GM19025 (cell line): ENCODE data around the gene CCDC92B.
"Not testable (repeated sequence)": the region's sequence is repeated elsewhere in the genome, so short reads cannot be mapped to it uniquely, and the experiment has no call there.

Source experiments
- ATAC-seq: cut with Tn5 transposase; IDR thresholded peaks from one replicate; pipeline ENCODE4 v1.9.1; 2021; ENCODE audit warnings: mild to moderate bottlenecking, low read depth, moderate library complexity; ENCODE audit not compliant: unreplicated experiment

Gene CCDC92B

DNA sequence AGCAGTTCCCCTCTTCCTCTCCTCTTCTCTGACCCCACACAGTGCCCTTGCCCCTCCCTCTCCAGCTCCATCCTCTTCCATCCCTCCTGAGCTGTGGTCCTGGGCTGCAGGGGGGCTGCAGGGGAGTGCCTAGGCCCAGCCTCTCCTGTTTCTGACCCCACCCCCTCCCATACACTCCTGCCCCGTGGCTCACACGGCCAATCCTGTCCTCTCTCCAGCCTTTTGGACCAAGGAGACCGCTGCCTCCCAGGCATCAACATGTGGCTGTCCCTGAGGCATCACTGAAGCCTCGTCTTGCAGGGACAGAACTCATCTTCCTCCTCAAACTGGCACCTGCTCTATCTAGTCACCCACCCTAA lies 44.6 kb downstream of the CCDC92B start:
- ATAC-seq = no peak

DNA sequence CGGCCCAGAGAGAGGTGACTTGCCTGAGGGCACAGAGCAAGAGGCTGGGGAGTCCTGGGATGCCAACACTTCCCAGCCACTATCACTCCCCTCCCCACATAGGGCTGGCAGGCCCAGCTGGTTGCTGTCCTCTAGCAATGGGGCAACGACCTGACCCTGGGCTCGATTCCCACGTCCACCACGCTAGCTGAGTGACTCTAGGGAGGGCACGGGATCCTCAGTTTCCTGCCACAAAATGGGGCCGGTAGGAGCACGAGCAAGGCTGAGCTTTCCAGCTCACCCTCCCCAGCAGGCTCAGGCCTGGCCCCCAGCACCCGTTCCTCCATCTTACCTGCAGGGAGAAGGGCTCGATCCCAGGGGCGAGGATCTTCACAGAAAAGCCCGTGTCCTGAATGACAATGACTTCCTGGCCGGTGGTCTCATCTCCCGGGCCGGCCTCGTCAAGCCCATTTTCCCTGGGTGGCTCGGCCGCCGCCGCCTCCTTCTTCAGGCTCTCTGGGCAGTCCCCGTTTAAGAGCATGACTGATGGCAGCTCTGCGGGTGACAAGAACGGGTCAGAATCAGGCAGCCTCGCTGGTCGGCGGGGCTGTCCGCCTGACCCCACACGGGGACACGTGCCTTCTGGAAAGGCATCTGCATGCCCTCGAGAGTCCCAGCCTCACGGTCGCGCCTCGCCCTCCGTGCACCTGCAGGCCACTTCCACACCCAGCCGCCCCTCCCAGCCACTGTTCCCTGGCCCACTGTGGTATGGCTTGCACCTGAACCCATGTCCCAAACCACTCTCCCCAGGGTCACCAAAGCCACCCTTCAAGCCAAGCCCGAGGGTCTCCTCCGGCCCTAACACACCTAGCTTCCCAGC lies 45.2 kb downstream of the CCDC92B start:
- no peak for ATAC-seq

DNA sequence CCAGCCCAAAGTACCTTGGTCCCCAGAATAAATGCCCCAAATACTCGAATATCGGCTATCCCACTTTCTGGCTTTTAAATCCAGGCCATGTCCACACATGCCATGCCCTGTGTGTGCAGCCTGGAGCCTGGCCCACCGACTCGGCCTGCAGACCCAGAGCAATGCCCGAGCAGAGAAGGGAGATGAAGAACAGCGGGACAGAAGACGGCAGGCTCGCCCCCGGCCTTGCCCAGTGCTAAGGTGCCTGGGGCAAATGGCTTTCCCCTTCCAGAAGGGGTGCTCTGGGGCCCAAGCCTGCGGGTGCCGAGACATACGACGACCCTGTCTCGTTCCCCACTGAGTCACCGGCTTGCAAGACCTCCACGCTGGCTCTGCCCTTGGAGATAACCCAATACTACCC lies 45.8 kb downstream of the CCDC92B start:
- no peak for ATAC-seq

DNA sequence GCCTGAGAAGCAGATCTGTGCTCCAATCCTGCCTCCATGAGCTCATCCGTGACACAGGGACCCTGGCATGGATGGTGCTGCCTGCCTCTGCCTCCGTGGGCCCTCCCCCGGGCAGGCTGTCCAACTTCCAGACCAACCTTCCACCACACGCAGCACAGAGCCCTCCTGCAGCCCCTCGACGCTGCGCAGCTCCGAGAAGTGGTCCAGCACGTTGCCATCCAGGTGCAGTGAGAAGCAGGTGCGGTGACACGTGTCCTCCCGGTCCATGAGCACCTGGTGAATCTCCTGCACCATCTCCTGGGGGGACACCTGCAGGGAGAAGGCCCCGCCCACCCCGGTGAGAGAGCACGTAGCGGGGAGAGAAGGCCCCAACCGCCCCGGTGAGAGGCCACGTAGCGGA lies 46.3 kb downstream of the CCDC92B start:
- ATAC-seq = no peak

DNA sequence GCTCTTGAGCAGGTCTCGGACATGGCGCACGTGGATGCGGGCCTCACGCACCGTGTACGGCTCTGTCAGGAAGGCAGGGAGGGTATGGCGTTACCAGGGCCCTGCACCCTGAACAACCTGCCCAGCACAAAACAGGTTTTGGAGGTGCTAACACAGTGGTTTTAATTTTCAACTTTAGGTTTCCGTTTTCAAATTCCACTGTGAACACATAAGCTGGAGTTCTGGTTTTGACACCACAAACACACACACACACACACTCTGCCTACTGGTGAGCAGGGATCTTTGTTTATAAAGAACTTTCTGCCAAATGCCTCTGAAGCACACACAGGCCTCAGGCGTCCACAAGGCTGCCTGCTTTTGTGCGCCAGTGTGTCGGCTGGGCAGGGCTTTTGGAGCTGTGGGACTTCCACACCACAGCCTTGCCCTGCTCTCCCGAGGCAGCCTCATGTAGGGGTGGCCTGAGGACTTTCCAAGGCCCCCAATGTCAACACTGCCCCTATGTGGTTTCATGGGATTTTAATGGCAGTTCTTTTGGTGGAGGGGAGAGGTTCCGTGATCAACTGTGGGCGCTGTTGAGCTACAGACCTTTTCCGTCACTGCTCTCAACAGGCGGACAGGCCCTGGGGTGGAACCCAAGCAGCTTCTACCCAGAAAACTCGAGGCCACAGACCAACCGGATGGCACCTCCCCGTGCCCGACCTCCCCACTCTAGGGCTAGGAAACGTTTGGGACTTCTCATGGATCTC lies 47.3 kb downstream of the CCDC92B start:
- no peak for ATAC-seq

DNA sequence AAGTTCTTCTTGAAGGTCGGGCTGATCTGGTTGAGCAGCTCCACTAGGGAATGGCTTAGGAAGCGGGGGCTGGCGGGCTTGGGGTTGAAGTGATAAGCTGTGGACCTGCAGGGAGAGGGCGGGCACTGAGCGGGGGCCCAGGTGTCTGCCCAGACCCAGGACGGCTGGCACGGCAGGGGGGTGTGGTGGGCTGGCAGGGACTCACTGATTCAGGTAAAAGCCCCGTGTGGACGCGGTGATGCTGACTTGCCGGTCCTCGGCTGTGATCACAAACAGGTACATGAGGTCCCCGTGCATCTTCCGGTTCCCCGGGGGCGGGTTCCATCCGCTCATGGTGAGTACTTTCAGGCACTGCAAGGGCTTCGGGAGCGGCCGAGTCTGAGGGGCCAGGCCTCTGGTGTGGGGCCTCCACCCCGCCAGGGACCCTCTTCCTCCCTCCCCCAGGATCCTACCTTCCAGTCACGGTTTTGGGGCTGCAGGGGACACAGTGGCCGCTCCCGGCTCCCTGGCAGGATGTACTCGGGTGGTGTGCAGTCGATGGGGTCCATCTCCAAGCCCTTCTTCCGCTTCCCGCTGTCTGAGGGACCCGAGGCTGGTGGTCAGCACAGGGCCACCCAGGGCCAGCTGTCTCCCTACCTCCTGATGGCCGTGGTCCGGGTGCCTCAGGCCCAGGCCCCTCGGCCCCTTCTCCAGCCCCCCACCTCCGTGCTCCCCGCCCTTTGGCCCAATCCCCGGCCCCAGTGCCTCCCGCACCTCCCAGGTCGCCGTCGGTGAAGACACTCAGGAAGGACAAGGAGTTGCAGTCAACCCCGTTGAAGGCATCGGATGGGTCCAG lies 48.1 kb downstream of the CCDC92B start:
- ATAC-seq = no peak

DNA sequence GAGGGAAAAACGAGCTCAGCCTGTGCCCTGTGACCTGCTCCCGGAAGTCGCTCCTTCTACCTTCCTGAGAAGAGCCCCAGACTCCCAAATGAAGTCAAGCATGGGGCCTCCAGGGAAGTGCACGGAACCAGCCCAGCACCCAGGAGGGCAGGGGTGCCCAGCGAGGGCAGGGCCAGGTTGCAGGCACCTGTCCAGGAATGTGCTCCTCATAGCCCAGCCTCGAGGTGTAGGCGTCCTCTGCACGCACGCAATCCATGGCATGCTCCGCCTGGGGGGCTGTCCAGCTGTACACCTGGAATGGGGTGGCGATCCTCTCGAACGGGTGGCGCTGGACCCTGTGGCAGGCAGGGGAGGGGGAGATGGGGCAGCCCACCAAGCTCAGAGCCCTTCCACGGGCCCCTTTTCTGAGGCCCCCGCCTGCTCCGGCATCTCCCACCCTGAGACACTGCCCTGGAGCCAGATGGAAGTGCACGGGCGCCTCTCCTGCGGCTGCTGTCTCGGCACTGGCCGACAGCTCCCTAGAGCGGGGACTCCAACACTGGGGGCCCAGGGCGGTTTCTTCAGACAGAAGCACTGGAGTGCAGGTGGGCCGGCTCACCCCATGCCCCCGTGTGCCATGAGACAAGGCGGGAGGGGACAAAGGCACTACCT lies 48.8 kb downstream of the CCDC92B start:
- no peak for ATAC-seq

DNA sequence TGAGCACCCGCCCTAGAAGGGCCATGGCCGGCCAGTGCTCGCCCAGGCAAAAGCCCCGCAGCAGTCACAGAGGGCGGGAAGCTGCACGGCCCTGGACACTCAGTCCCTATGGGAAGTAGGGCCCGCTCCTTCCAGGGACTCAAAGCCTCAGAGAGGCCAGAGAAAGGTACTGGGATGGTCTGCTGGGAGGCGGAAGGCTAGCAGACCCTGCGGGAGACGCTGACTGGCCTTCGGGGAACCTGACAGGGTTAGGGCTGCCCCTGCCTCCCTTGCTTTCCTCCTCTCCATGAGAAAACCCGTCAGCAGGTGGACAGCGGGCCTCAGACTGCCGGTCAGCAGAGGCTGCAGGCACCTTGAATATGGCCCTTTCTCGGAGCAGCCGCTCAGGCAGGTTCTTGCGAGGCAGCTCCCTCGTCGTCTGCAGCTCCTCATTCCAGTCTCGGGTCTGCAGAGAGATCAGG lies 49.4 kb downstream of the CCDC92B start:
- no peak for ATAC-seq

DNA sequence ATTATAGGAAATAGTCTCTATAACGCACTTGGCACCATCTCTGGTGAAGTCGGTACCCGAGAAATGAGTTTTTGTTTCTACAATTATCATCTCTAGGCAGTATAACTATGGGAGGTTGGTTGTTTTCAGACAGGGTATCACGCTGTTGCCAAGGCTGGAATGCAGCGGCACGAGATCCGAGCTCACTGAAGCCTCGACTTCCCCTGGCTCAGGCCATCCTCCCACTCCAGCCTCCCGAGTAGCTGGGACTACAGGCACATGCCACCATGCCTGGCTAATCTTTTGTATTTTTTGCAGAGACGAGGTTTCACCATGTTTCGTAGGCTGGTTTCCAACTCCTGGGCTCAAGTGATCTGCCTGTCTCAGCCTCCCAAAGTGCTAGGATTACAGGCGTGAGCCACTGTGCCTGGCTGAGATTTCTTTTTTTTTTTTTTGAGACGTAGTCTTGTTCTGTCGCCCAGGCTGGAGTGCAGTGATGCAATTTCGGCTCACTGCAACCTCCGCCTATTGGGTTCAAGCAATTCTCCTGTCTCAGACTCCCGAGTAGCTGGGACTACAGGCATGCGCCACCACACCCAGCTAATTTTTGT lies 50.1 kb downstream of the CCDC92B start:
- ATAC-seq = not testable (repeated sequence)

DNA sequence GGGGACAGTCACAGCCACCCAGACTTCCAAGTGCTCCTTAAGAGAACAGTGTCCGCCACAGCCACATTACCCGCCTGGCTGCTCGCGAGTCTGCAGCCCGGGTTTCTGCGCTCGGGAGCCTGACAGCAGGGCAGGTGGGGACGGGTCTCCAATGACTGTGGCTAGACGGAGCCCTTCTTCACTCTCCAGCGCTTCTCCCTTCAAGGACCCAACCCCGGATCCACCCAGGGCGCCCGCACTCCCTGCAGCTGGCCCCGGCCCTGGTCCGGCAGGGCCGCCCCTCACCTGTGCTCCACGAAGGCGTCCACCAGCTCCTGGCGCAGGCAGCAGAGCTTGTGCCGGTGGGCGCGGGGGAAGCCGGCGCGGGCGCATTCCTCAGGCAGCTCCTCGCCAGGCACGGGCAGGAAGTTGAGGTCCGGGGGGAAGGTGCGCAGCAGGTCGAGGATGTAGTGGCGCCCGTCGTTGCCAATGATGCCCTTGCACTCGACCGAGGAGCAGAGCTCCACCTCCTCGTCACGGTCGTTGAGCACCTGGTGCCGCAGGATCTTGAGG lies 51.8 kb downstream of the CCDC92B start:
- no peak for ATAC-seq

DNA sequence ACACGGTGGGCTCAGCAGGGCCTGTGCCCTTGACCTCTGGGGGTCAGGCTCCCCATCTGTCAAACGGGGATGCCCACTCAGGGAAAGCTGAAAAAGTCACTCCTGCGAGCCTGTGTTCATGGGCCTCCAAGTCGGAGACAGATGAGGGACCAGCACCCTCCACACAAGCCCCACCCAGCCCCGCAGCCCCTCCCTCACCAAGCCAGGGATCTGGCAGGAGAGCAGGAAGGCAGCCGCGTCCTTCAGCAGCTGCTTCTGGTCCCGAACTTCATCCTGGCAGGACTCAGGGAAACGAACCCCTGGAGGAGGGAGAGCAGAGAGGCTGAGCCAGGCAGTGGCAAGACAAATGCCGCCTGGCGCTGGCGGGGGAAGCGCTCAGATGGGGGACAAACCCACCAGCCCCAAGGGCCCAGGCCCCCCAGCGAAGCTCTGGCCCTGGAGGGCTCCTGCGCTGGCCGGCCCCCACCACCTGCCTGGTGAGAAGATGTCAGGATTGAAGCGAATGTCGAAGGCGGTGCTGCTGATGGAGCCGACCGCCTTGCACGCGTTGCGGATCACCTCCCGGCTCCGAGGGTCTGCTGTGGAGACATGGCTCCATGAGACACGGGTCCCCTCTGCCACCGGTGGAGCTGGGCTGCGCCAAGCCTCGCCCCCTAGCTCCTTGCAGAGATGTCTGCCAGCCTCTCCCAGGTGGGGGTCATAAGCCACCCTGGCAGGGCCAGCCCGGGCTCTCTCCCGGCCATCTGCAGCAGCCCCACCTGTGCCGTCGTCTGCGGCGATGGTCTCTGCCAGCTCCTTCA lies 53.3 kb downstream of the CCDC92B start:
- ATAC-seq = no peak

DNA sequence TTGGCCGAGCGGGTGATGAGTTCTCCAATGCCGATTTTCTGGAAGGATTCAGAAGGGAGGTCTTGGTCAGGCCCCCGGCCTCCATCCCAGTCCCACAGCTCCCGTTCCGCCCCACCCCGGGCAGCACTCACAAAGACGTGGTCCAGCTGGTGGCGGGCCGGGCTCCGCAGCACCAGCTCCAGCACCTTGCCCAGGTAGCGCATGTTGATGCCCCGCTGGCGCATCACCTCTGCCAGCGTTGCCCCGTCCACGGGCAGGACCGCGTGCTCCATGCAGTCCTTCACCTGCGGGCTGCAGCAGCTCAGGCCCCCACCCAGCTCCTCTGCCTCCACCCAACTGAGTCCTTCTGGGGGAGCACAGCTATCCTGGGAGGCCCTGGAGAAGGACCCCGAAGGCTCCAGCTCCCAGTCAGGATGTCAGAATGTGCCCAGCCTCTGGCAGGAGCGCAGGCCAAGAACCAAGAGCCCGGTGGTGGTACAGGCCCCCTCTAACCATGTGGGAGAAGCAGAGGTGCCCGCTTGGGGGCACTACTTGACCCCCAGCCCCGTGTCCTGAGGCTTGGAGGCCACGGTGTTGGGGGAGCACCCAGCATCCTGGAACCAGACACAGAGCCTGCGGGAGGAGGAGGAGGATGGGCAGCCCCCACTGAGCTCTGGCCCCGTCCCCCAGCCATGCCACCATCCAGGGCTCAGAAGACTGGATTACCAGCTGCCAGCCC lies 54.0 kb downstream of the CCDC92B start:
- ATAC-seq = no peak

DNA sequence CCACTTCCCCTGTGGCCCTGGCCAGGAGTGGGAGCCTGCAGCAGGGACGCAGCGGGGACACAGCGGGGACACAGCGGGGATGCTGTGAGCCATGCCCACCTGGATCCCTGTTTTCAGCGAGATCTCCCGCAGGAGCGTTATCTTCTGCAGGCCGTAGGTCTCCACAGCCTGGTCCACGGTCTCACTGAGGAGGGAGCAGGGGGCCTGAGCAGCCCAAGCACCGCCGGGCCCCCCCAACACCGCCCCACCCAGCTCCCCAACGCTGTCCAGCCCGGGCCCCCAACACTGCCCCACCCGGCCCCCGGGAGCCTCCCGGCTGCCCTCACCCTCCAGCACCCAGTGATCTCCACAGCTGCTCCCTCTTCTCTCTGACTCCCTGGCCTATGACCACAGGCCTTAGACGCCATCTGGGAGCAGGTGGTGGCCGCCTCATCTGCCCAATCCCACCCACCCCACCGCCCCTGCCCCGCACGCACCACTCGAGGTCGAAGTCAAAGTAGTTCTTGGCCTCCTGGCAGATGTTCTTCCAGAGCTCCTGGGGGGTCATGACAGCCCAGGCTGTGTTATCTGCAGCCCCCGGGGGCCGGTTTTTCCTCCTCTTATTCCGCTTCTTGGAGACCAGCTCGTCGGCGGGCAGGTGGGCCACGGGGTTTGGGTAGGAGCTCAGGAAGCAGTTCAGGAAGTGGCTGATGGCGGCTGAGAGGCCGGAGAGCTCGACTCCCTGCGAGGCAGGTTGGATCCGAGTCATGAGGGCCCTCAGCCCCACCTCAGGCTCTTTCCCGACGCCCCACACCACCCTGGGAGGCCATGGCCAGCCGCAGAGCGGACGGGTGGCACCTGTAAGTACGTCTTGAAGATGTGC lies 54.8 kb downstream of the CCDC92B start:
- no peak for ATAC-seq

DNA sequence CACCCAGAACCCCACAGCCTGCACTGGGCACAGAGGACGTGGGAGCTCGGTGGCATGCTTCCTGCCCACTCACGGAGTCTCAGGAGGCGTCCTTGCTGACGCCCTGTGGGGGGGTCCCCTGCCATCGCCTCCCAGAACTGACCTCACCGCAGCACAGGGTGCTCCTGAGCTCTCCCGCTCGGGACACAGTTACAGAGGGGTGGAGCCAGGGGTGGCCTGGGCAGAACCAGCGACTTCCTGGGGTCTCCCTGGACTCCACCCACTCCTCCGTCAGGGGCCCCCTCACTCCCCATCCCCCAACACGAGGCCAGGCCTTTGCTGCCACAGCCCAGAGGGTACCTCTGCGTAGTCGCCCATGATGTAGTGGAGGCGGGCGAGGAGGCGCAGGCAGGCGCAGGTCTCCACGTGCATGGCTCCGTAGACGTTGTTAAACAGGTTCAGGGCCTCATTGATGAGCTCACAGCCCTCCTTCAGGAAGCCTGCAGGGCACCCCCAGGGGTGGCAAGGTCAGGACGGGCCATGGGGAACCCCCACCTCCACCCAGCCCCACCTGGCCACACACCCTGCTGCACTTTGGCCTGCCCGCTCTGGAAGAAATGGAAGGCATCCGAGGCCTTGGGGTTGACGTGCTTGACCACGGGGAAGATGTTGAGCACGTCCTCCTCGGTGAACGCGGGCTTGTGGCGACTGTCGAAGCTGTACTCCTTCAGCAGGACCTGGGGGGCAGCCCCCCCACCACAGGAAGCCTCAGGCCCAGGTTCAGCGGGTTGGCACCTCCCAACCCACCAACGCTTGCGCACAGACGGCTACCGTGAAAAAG lies 55.7 kb downstream of the CCDC92B start:
- no peak for ATAC-seq

DNA sequence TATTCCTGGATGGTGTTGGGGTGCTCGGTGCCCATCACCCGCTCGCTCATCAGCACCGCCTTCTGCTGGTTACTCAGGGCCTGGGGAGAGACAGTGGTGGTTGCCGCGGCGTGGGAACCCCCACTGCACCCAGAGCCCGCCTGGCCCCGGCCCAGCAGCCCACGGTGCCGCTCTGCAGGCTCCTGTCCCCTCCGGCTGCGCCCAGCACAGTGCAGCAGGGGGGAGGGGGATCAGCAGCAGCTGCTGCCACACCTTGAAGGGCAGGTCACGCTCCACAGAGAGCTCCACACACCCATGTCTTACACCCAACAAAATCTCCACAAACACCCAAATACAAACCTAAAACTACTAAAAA lies 56.7 kb downstream of the CCDC92B start:
- no peak for ATAC-seq

DNA sequence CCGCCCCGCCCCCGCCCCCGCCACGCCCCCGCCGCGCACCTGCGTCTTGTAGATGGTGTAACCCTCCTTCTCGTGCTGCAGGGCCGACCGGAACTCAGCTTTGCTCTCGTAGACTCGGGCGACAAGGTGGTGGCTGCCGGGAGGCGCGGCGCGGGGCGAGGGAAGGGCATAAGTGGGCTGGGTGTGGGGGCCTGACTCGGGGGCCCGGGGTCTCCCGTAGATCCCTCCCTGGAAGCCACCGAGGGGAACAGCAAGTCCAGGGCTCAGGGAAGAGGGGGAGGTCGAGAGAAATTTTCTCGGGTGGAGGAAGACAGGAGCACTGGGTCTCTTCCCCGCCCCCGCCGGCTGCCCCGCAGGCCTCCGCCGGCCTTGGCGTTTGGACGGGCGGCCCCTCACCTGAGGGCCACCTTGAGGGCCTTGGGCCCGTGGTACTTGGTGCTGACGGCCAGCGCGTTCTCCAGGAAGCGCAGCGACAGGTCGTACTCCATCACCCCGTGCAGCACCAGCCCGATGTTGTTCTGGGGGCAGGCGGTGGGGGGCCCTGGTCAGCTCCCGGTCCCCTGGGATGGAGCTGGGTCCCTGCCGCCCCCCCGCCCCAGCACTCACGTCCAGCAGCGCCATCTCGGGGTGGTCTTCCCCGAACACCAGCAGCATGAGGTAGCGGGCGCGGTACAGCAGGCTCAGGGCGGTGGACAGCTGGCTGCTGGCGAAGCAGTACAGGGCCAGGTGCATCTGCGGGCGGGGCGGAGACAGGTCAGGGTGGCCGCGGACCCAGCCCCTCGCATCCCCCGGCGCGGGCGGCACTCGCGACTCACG lies 57.3 kb downstream of the CCDC92B start:
- ATAC-seq = no peak
